H1 (cell line): ENCODE data around the gene SCN2A. TPM values are rescaled to one million over a fixed set of nuclear protein-coding genes. Genes with fewer than 3 reads are reported as not detected.

Experiments
- CHD1 ChIP-seq: IDR thresholded peaks from 2 replicates; pipeline ENCODE4 v1.6.1; 2012; ENCODE audit warnings: low read depth, low read length, improper control_type of control experiment
- KDM4A ChIP-seq: IDR thresholded peaks from one replicate; pipeline ENCODE4 v1.7.1; 2012; ENCODE audit warnings: low read depth, mild to moderate bottlenecking, moderate library complexity, low read length, inconsistent platforms; ENCODE audit not compliant: severe bottlenecking
- SIX5 ChIP-seq: IDR thresholded peaks from 2 replicates; pipeline ENCODE4 v1.6.1; 2011; ENCODE audit warnings: mild to moderate bottlenecking, low read depth, low read length
- SP2 ChIP-seq: IDR thresholded peaks from 2 replicates; pipeline ENCODE4 v1.6.1; 2012; ENCODE audit warnings: mild to moderate bottlenecking, low read length, inconsistent platforms
- TEAD4 ChIP-seq: IDR thresholded peaks from 2 replicates; pipeline ENCODE4 v1.6.1; 2012; ENCODE audit warnings: low read depth, low read length, inconsistent platforms, mixed read lengths
- YY1 ChIP-seq: IDR thresholded peaks from 2 replicates; pipeline ENCODE4 v1.6.1; 2011; ENCODE audit warnings: low read depth, mild to moderate bottlenecking, low read length
- polyA plus RNA-seq, 7 experiments: library from polyadenylated mRNA; depleted of rRNA in 3 of 7; stranded (reverse) in 5 of 7; unstranded in 2 of 7; fragments of >200 nt in 5 of 7; fragments of 200-250 nt in 2 of 7; gene quantifications; 1 replicate in 5 of 7; 2 replicates in 1 of 7; 4 replicates in 1 of 7; pipeline versions ENCODE4 v1.2.1 to v1.2.3, GENCODE V29; 2011 to 2013; ENCODE audit warnings: missing spikeins in 2 of 7, mixed read lengths in 2 of 7
- total RNA-seq: library from RNA; stranded (reverse); fragmentation: NEBNext Ultra II Directional; extraction: Animal tissue kit (Norgen Biotek cat#: 25700); gene quantifications from 2 replicates; pipeline ENCODE4 v1.2.1, GENCODE V29; 2021
- TF ChIP-seq, protein P1 (sequence below), 3 experiments: IDR thresholded peaks; 1 replicate in 2 of 3; 2 replicates in 1 of 3; pipeline versions ENCODE4 v1.5.1 to v1.6.1; 2011; ENCODE audit warnings: low read length in 3 of 3, mild to moderate bottlenecking in 3 of 3, inconsistent platforms in 2 of 3, low read depth in 1 of 3, moderate library complexity in 1 of 3; ENCODE audit not compliant: insufficient read depth in 1 of 3; ENCODE audit errors: control extremely low read depth in 1 of 3

SCN2A gene
- total and polyA plus RNA-seq, 2 of the 8 experiments (the other 6 are each of a cell fraction or from before 2014, with no cell fraction given): 0.18 to 1.1 TPM

DNA sequence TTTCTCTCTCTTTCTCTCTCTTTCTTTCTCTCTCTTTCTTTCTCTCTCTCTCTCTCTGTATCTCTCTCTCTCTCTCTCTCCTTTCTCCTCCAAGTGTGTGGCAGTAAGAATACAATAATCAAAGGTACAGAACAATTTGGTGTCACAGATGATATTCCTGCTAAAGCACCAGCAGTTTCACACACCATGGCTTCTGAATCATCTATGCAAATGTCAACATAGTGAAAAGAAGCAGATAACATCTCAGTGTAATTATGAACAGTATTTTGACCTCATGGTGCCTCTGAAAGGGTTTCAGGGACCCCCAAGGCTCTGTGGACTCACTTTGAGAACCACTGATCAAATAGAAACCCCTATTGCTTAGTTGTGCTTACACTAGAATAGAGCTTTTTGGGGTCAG, 191.8 kb downstream of the SCN2A start (continued):
- TF ChIP-seq, protein P1, sequence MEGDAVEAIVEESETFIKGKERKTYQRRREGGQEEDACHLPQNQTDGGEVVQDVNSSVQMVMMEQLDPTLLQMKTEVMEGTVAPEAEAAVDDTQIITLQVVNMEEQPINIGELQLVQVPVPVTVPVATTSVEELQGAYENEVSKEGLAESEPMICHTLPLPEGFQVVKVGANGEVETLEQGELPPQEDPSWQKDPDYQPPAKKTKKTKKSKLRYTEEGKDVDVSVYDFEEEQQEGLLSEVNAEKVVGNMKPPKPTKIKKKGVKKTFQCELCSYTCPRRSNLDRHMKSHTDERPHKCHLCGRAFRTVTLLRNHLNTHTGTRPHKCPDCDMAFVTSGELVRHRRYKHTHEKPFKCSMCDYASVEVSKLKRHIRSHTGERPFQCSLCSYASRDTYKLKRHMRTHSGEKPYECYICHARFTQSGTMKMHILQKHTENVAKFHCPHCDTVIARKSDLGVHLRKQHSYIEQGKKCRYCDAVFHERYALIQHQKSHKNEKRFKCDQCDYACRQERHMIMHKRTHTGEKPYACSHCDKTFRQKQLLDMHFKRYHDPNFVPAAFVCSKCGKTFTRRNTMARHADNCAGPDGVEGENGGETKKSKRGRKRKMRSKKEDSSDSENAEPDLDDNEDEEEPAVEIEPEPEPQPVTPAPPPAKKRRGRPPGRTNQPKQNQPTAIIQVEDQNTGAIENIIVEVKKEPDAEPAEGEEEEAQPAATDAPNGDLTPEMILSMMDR (IDR thresholded peaks at IDR 0.05; ENCODE audit: control extremely low read depth in 1 of 3, insufficient read depth in 1 of 3, low read depth in 1 of 3, low read length in 3 of 3): no peak
- no peak for TF ChIP-seq SIX5
- no peak for TF ChIP-seq SP2
- no peak for TF ChIP-seq KDM4A
- no peak for TF ChIP-seq YY1
- TF ChIP-seq TEAD4: no peak
- TF ChIP-seq CHD1: no peak
